GM12878 (cell line): ENCODE measurements around the gene GRM7. TPM values are rescaled to one million over a fixed set of nuclear protein-coding genes. Genes with fewer than 3 reads are reported as not detected.

ENCODE experiments used
- ATAC-seq: fragments of 200-7000 bp; cut with Tn5 transposase; 3 replicates; pipeline ENCODE4 v1.9.1; 2020; ENCODE audit warnings: mild to moderate bottlenecking, moderate library complexity
- BruUV-seq: library from RNA; stranded (reverse); fragments of 400-500 nt; replicated peaks from 2 replicates; lab custom pipeline; 2021; lab: Mats Ljungman, UMichigan
- CTCF ChIA-PET: fragments of 300-600 bp; sonication (Branson Sonifier 250); formaldehyde crosslinking; extraction: SDS; loops from one replicate; lab custom pipeline; 2021; ENCODE audit warnings: inconsistent platforms; lab: Yijun Ruan, JAX
- POLR2A ChIA-PET: fragments of 350-600 bp; formaldehyde crosslinking; extraction: SDS; loops from one replicate; lab custom pipeline; 2021; ENCODE audit warnings: inconsistent platforms; lab: Charles Lee
- RAD21 ChIA-PET: fragments of 300-600 bp; sonication (Branson Sonifier 250); formaldehyde crosslinking; loops from one replicate; lab custom pipeline; 2023; ENCODE audit warnings: antibody characterized with exemption; ENCODE audit not compliant: unreplicated experiment; lab: Charles Lee
- SMC1A ChIA-PET: fragments of 300-600 bp; sonication (Branson Sonifier 250); formaldehyde crosslinking; loops from one replicate; lab custom pipeline; 2023; ENCODE audit not compliant: unreplicated experiment, uncharacterized antibody; lab: Charles Lee
- DNase-seq: peaks from one replicate; pipeline ENCODE4 v3.0.0-alpha.2; 2011; ENCODE audit warnings: low read depth, low spot score
- FAIRE-seq: peaks from 3 replicates; lab custom pipeline; 2011; peaks lifted over from hg19 to GRCh38; lab: Jason Lieb, UNC
- H2AFZ ChIP-seq: 2 replicates; pipeline ENCODE4 v1.6.0; 2011; ENCODE audit warnings: low read depth, low read length, control low read depth; ENCODE audit not compliant: control insufficient read depth
- H3K27ac ChIP-seq: 2 replicates; pipeline ENCODE4 v1.5.1; 2011; ENCODE audit warnings: control low read depth; ENCODE audit not compliant: control insufficient read depth, insufficient read depth
- H3K27me3 ChIP-seq, 2 experiments: replicated peaks in 1 of 2; 2 replicates each; pipeline versions ENCODE4 v1.6.0 to v1.6.1; 2011; ENCODE audit warnings: low read length in 1 of 2; ENCODE audit not compliant: control insufficient read depth in 2 of 2, insufficient read depth in 2 of 2
- H3K36me3 ChIP-seq, 2 experiments: 2 replicates each; pipeline ENCODE4 v1.5.1; 2011; ENCODE audit warnings: low read length in 1 of 2; ENCODE audit not compliant: control insufficient read depth in 2 of 2, insufficient read depth in 2 of 2
- H3K4me1 ChIP-seq: 2 replicates; pipeline ENCODE4 v1.6.1; 2011; ENCODE audit warnings: mild to moderate bottlenecking, low read length, moderate library complexity, mixed read lengths; ENCODE audit not compliant: control insufficient read depth, insufficient read depth
- H3K4me2 ChIP-seq: 2 replicates; pipeline ENCODE4 v1.6.0; 2011; ENCODE audit warnings: control low read depth; ENCODE audit not compliant: control insufficient read depth, insufficient read depth
- H3K4me3 ChIP-seq: fragments of 200-600 bp; sonication (generic); 2 replicates; pipeline ENCODE4 v1.5.1; 2016
- H3K79me2 ChIP-seq: 2 replicates; pipeline ENCODE4 v1.6.0; 2011; ENCODE audit warnings: low read length; ENCODE audit not compliant: control insufficient read depth, insufficient read depth
- H3K9ac ChIP-seq: 2 replicates; pipeline ENCODE4 v1.8.0; 2011; ENCODE audit warnings: low read length, control low read depth, mixed read lengths; ENCODE audit not compliant: control insufficient read depth, insufficient read depth
- H3K9me3 ChIP-seq: replicated peaks from 3 replicates; pipeline ENCODE4 v1.5.1; 2011; ENCODE audit warnings: mild to moderate bottlenecking, low read length; ENCODE audit not compliant: control insufficient read depth, insufficient read depth
- H4K20me1 ChIP-seq: 2 replicates; pipeline ENCODE4 v1.6.0; 2011; ENCODE audit not compliant: control insufficient read depth, insufficient read depth
- BCL11A ChIP-seq: IDR thresholded peaks from 2 replicates; pipeline ENCODE4 v1.6.1; 2011; ENCODE audit warnings: low read depth, low read length
- CHD2 ChIP-seq: IDR thresholded peaks from 2 replicates; pipeline ENCODE4 v1.6.1; 2011; ENCODE audit warnings: low read depth, low read length, improper control_type of control experiment, borderline replicate concordance
- E2F8 ChIP-seq: fragments of 450-650 bp; IDR thresholded peaks from 2 replicates; pipeline ENCODE4 v1.6.1; 2018; ENCODE audit warnings: mild to moderate bottlenecking, low read depth, moderate library complexity; ENCODE audit not compliant: partially characterized antibody
- EZH2 ChIP-seq: IDR thresholded peaks from 2 replicates; pipeline ENCODE4 v1.6.1; 2012; ENCODE audit warnings: low read depth, mild to moderate bottlenecking, control low read depth, inconsistent platforms, low read length, borderline replicate concordance; ENCODE audit not compliant: control insufficient read depth
- IKZF1 ChIP-seq: fragments of 450-650 bp; conservative IDR thresholded peaks from 2 replicates; pipeline ENCODE4 v1.6.1; 2017; ENCODE audit warnings: antibody characterized with exemption, mild to moderate bottlenecking
- IRF5 ChIP-seq: fragments of 450-650 bp; IDR thresholded peaks from 2 replicates; pipeline ENCODE4 v1.6.1; 2017; ENCODE audit warnings: borderline replicate concordance
- LARP7 ChIP-seq: fragments of 450-650 bp; IDR thresholded peaks from 2 replicates; pipeline ENCODE4 v1.6.1; 2017; ENCODE audit warnings: mild to moderate bottlenecking
- MLLT1 ChIP-seq: fragments of 450-650 bp; IDR thresholded peaks from 2 replicates; pipeline ENCODE4 v1.6.1; 2016; ENCODE audit warnings: mild to moderate bottlenecking
- NFYA ChIP-seq: IDR thresholded peaks from 2 replicates; pipeline ENCODE4 v1.6.1; 2011; ENCODE audit warnings: low read depth, mild to moderate bottlenecking, low read length, improper control_type of control experiment, borderline replicate concordance
- SMAD1 ChIP-seq: fragments of 450-650 bp; IDR thresholded peaks from 2 replicates; pipeline ENCODE4 v1.6.1; 2018; ENCODE audit warnings: mild to moderate bottlenecking, low read depth; ENCODE audit not compliant: partially characterized antibody
- ZNF24 ChIP-seq: fragments of 450-650 bp; IDR thresholded peaks from 2 replicates; pipeline ENCODE4 v1.6.1; 2017; ENCODE audit warnings: antibody characterized with exemption, mild to moderate bottlenecking
- WGBS: methylation state at CpG from one replicate; pipeline ENCODE4 v1.1.6; 2016; ENCODE audit warnings: low lambda C conversion rate; ENCODE audit not compliant: insufficient replicate concordance, insufficient coverage; ENCODE audit errors: missing lambda C conversion rate; 5-methylcytosine and 5-hydroxymethylcytosine counted together
- in situ Hi-C: fragments of 300-500 bp; cut with MboI; formaldehyde crosslinking; loops from 9 replicates; pipeline ENCODE4 v1.14.3; 2018; ENCODE audit warnings: mixed read lengths
- intact Hi-C: fragments of 100-400 bp; cut with micrococcal nuclease; formaldehyde crosslinking; loops from one replicate; pipeline ENCODE4 v1.14.2; 2022; ENCODE audit not compliant: unreplicated experiment
- polyA plus RNA-seq, 11 experiments: library from polyadenylated mRNA; depleted of rRNA in 4 of 11; unstranded in 6 of 11; stranded (reverse) in 5 of 11; fragments of >200 nt; fragmentation: Nextera tagmentation in 4 of 11; fragmentation: Illumina TruSeq in 1 of 11; extraction: Ambion mirVana in 4 of 11; extraction: Trizol in 1 of 11; gene quantifications; 1 replicate in 1 of 11; 2 replicates in 10 of 11; pipeline versions ENCODE4 v1.2.1 to v1.2.3, GENCODE V29; 2011 to 2016; ENCODE audit warnings: inconsistent platforms in 2 of 11, missing spikeins in 2 of 11, low read depth in 1 of 11
- total RNA-seq, 4 experiments: library from RNA; depleted of rRNA in 3 of 4; stranded (reverse); fragments of >200 nt in 3 of 4; fragmentation: Illumina TruSeq in 1 of 4; extraction: Trizol in 1 of 4; gene quantifications; 2 replicates each; pipeline versions ENCODE4 v1.2.1 to v1.2.3, GENCODE V29; 2013 to 2021

The GRM7 gene
- total and polyA plus RNA-seq, 10 of the 15 experiments (the other 5 are each of a cell fraction or from before 2014, with no cell fraction given), result not detected

DNA sequence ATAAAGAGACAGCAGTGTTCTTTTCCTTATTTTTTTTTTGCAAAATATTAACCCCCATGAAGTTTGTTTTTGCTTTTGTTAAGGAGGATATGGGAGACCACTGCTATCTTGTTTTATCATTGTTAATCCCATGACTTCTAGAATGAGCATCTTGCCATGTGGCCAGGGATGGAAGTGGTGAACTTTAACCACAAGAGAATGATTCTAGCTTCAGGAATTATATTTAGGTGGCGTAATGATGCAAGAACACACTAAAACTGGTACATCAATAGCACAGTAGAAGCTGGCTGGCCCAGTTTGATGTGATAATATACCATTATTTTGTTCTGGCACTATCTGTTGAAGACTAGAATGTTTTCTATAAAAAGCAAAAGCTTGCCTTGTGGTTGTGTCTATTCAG lies 720.9 kb downstream of the GRM7 start:
- TF ChIP-seq IRF5, result no peak
- no peak for TF ChIP-seq EZH2
- no peak for TF ChIP-seq MLLT1
- TF ChIP-seq SMAD1, result no peak
- no peak for TF ChIP-seq IKZF1
- no peak for TF ChIP-seq CHD2
- no peak for TF ChIP-seq ZNF24
- TF ChIP-seq E2F8, result no peak
- no peak for TF ChIP-seq NFYA
- TF ChIP-seq LARP7, result no peak
- no peak for TF ChIP-seq BCL11A
- ChIA-PET CTCF (no interaction called here), SMC1A (no interaction called here), POLR2A (no interaction called here), RAD21 (no interaction called here)
- FAIRE-seq (no peak), DNase-seq (no peak), ATAC-seq (no peak)
- no peaks in the 10 kb centered on the region for H3K79me2 ChIP-seq
- H3K27ac ChIP-seq, result no peak overlapping the region
- no peaks in the 10 kb centered on the region for H3K4me1 ChIP-seq
- H2AFZ ChIP-seq, result no peak overlapping the region
- in situ Hi-C loops, result no loop called here
- H3K36me3 ChIP-seq, result no peaks in the 10 kb centered on the region
- BruUV-seq, result no TSS peak
- H3K4me3 ChIP-seq, result no peak overlapping the region
- H4K20me1 ChIP-seq, result no peaks in the 10 kb centered on the region
- 4% methylated on average over 1 of the region's 1 CpG for WGBS
- H3K9ac ChIP-seq, result no peak overlapping the region
- intact Hi-C loops, result no loop called here
- H3K9me3 ChIP-seq, result no peaks in the 10 kb centered on the region
- no peaks in the 10 kb centered on the region for H3K27me3 ChIP-seq
- H3K4me2 ChIP-seq, result no peak overlapping the region
